Upper lobe of right lung (tissue), 1 donor: Measurements from ENCODE around the gene TOMM40. TPM values are rescaled to one million over a fixed set of nuclear protein-coding genes. Genes with fewer than 3 reads are reported as not detected.

Experiments used
- ATAC-seq: fragments of 200-7000 bp; cut with Tn5 transposase; one replicate; pipeline ENCODE4 v1.9.1; 2020; ENCODE audit warnings: mild to moderate bottlenecking, moderate library complexity
- DNase-seq: peaks from one replicate; pipeline ENCODE4 v3.0.0-alpha.2; 2020
- H3K27ac ChIP-seq: fragments of 200-600 bp; one replicate; pipeline ENCODE4 v1.8.0; 2022
- H3K27me3 ChIP-seq: fragments of 200-600 bp; one replicate; pipeline ENCODE4 v1.8.0; 2022; ENCODE audit warnings: mild to moderate bottlenecking
- H3K36me3 ChIP-seq: fragments of 200-600 bp; one replicate; pipeline ENCODE4 v1.8.0; 2022
- H3K4me1 ChIP-seq: fragments of 200-600 bp; one replicate; pipeline ENCODE4 v1.8.0; 2022
- H3K4me3 ChIP-seq: fragments of 200-600 bp; one replicate; pipeline ENCODE4 v1.8.0; 2022; ENCODE audit warnings: mild to moderate bottlenecking
- H3K9me3 ChIP-seq: fragments of 200-600 bp; one replicate; pipeline ENCODE4 v1.8.0; 2022
- intact Hi-C: fragments of 100-400 bp; cut with DNase I; formaldehyde crosslinking; loops from one replicate; pipeline ENCODE4 v1.11.0; 2022
- total RNA-seq: library from RNA; stranded (reverse); fragmentation: NEBNext Ultra II Directional; extraction: Animal tissue kit (Norgen Biotek cat#: 25700); gene quantifications from one replicate; pipeline ENCODE4 v1.2.1, GENCODE V29; 2021
- TF ChIP-seq, protein P1 (sequence below): fragments of 200-600 bp; IDR thresholded peaks from one replicate; pipeline ENCODE4 v1.8.0; 2022; ENCODE audit warnings: antibody characterized with exemption
- donor health status: DM: no; HTN: yes; CAD: no; lungs with severe emphysema.

Gene TOMM40
- total RNA-seq, 1 donor from 2014 or later: 52.4 TPM

DNA sequence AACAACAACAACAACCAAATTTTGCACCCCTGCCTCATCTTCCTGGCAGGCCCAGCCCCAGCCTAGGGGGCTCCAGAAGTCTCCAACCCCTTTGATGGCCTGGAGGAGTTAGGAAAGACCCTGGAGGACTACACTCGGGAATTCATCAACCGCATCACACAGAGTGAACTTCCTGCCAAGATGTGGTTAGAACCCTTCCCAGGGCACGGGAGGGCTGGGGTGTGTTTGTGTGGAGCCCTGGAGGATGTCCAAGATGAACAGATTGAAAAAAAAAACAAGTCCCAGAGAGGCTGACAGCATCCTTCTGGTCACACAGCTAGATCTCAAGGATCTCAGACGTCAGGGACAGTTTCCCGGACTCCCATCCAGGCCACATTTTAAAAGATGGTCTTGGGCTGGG lies 36.7 kb downstream of the TOMM40 start:
- H3K27me3 ChIP-seq: no peaks in the 10 kb centered on the region
- H3K36me3 ChIP-seq: no peaks in the 10 kb centered on the region
- H3K4me3 ChIP-seq: no peak overlapping the region
- intact Hi-C loops: no loop called here
- peak overlapping the region; percentile 44 for H3K27ac ChIP-seq
- no peak for ATAC-seq
- TF ChIP-seq, protein P1, sequence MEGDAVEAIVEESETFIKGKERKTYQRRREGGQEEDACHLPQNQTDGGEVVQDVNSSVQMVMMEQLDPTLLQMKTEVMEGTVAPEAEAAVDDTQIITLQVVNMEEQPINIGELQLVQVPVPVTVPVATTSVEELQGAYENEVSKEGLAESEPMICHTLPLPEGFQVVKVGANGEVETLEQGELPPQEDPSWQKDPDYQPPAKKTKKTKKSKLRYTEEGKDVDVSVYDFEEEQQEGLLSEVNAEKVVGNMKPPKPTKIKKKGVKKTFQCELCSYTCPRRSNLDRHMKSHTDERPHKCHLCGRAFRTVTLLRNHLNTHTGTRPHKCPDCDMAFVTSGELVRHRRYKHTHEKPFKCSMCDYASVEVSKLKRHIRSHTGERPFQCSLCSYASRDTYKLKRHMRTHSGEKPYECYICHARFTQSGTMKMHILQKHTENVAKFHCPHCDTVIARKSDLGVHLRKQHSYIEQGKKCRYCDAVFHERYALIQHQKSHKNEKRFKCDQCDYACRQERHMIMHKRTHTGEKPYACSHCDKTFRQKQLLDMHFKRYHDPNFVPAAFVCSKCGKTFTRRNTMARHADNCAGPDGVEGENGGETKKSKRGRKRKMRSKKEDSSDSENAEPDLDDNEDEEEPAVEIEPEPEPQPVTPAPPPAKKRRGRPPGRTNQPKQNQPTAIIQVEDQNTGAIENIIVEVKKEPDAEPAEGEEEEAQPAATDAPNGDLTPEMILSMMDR: no peak
- DNase-seq: no peak
- no peaks in the 10 kb centered on the region for H3K9me3 ChIP-seq
- H3K4me1 ChIP-seq: peaks cover 24% of the 10 kb centered on the region

DNA sequence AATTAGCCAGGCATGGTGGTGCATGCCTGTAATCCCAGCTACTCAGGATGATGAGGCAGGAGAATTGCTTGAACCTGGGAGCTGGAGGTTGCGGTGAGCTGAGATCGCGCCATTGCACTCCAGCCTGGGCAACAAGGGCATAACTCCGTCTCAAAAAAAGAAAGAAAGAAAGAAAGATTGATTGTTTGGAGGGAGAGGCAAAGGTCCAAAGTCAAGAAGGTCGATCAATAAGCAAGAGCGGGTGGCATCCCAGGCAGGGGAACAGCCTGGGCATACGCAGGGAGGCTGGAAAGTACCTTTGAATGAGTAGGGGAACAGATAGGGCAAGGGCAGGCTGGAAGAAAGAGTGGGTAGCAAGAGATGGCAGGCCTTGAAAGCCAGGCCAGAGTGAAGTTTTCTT lies 39.0 kb downstream of the TOMM40 start:
- TF ChIP-seq, protein P1: no peak
- Histone ChIP-seq H3K27ac (no peak overlapping the region), H3K36me3 (no peaks in the 10 kb centered on the region), H3K27me3 (no peaks in the 10 kb centered on the region), H3K4me1 (peaks cover 20% of the 10 kb centered on the region), H3K9me3 (no peaks in the 10 kb centered on the region), H3K4me3 (no peak overlapping the region)
- intact Hi-C loops: no loop called here
- DNase-seq (no peak), ATAC-seq (no peak)

DNA sequence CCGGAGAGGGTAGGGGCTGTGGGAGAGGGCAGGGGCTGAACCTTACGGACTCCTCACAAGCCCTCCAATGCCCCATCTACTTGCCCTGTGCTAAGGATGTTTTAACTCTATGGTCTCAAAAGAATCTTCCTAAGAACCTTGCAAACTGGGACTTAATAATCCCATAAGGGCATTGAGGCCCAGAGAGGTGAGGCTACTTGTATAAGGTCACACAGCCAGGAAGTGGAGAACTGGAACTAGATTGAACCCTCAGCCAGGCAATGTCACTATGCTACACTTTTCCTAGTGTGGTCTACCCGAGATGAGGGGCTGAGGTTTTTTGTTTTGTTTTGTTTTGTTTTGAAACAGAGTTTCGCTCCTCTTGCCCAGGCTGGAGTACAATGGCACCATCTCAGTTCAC lies 40.5 kb downstream of the TOMM40 start:
- DNase-seq: no peak
- TF ChIP-seq, protein P1: no peak
- Histone ChIP-seq H3K27me3 (no peaks in the 10 kb centered on the region), H3K9me3 (no peaks in the 10 kb centered on the region), H3K4me3 (no peak overlapping the region), H3K4me1 (peaks cover 11% of the 10 kb centered on the region), H3K36me3 (no peaks in the 10 kb centered on the region), H3K27ac (no peak overlapping the region)
- intact Hi-C loops: no loop called here
- no peak for ATAC-seq

DNA sequence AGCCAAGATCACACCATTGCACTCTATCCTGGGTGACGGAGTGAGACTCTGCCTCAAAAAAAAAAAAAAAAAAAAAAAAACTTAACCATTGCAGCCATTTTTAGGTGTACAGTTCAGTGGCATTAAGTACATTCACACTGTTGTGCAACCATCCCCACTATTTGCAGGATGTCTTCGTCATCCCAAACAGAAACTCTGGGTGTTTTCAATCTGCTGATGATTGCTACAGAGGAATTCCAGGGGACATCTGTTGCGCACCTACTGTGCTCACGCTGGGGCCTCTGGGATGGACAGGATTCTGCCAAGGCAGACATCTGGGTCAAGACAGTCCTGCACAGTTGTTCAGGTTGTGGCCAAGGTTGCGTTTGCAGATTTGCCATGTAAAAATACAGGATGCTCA lies 48.6 kb downstream of the TOMM40 start:
- DNase-seq: no peak
- Histone ChIP-seq H3K4me3 (no peak overlapping the region), H3K4me1 (no peaks in the 10 kb centered on the region), H3K9me3 (no peaks in the 10 kb centered on the region), H3K27ac (no peak overlapping the region), H3K36me3 (no peaks in the 10 kb centered on the region), H3K27me3 (no peaks in the 10 kb centered on the region)
- ATAC-seq: no peak
- TF ChIP-seq, protein P1: no peak
- intact Hi-C loops: no loop called here

DNA sequence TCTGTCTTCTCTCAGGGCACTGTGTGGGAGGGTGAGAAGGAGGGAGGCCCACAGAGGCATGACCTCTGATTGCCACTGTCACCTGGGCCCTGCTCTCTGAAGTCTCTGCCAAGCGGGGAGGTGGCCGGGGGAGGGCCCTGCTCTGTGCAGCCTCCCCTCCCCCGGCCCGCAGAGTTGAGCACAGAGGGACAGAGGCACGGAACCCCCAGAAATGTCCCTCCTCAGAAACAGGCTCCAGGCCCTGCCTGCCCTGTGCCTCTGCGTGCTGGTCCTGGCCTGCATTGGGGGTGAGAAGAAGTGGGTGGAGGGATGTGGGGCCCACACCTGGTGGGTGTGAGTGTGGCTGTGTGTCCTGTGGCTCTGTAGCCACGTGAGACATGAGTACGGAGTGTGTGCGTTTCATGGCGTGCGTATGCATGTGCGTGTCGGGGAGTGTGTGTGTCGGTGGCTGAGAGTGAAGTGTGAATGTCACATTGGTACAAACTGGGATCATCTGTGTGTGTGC lies 51.1 kb downstream of the TOMM40 start, which contains the start of gene APOC4:
APOC4 (plus strand) TSS at position 171 of the 505 bp plus-strand sequence; CDS start at position 212, 41 bp downstream.
- Histone ChIP-seq H3K4me1 (no peaks in the 10 kb centered on the region), H3K4me3 (no peak within 1 kb of the TSS), H3K9me3 (no peaks in the 10 kb centered on the region), H3K27me3 (no peaks in the 10 kb centered on the region), H3K36me3 (no peaks in the 10 kb centered on the region), H3K27ac (no peak within 1 kb of the TSS)
- ATAC-seq (no peak), DNase-seq (no peak)
- intact Hi-C loops: no loop called here
- TF ChIP-seq, protein P1: no peak

DNA sequence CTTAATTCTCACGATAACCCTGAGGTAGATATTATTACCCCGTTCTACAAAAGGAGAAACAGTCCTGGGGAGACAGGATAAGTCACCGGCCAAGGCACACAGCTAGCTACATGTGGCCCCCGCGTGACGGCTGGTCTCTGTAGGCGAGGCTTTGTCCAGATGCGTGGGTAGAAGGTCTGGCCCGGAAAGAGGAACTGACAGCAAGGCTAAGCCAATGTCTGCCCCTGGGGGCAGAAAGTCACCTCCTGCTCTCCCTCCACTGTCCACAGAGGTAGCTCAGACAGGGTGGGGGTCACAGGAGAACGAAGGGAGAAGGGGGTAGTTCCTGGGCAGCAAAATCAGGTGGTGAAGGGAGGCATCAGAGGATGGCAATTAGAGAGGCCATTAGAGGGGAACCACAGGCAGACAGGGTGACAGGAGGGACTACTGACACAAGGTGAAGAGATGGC lies 52.8 kb downstream of the TOMM40 start:
- ATAC-seq (peak; percentile 93), DNase-seq (peak; percentile 91)
- H3K36me3 ChIP-seq: no peaks in the 10 kb centered on the region
- H3K9me3 ChIP-seq: no peaks in the 10 kb centered on the region
- no peak overlapping the region for H3K4me3 ChIP-seq
- TF ChIP-seq, protein P1: no peak
- peak overlapping the region; percentile 17 for H3K27ac ChIP-seq
- H3K4me1 ChIP-seq: no peaks in the 10 kb centered on the region
- no peaks in the 10 kb centered on the region for H3K27me3 ChIP-seq
- intact Hi-C loops: no loop called here
